Measurements from ENCODE around the gene INO80. TPM values are rescaled to one million over a fixed set of nuclear protein-coding genes. Genes with fewer than 3 reads are reported as not detected.
"Not testable (repeated sequence)": the region's sequence is repeated elsewhere in the genome, so short reads cannot be mapped to it uniquely, and the experiment has no call there.

The INO80 gene
- total RNA-seq, 6 experiments from 2014 or later = 18.3 to 23.6 (median 19.4) TPM

- DNase-seq = no peak
- TF ChIP-seq, protein P1, sequence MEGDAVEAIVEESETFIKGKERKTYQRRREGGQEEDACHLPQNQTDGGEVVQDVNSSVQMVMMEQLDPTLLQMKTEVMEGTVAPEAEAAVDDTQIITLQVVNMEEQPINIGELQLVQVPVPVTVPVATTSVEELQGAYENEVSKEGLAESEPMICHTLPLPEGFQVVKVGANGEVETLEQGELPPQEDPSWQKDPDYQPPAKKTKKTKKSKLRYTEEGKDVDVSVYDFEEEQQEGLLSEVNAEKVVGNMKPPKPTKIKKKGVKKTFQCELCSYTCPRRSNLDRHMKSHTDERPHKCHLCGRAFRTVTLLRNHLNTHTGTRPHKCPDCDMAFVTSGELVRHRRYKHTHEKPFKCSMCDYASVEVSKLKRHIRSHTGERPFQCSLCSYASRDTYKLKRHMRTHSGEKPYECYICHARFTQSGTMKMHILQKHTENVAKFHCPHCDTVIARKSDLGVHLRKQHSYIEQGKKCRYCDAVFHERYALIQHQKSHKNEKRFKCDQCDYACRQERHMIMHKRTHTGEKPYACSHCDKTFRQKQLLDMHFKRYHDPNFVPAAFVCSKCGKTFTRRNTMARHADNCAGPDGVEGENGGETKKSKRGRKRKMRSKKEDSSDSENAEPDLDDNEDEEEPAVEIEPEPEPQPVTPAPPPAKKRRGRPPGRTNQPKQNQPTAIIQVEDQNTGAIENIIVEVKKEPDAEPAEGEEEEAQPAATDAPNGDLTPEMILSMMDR (IDR thresholded peaks at IDR 0.05) = no peak
- peaks cover 45% of the 10 kb centered on the region for H3K4me1 Mint-ChIP-seq (ENCODE audit: low read depth)
- H3K4me3 Mint-ChIP-seq = peak overlapping the region; percentile 31; the same call in 1 of the 2 replicates
- H3K9me3 Mint-ChIP-seq = no peaks in the 10 kb centered on the region
- H3K36me3 Mint-ChIP-seq (ENCODE audit: low read depth) = peaks cover 5% of the 10 kb centered on the region; the same call in 1 of the 2 replicates
- H3K27me3 Mint-ChIP-seq (ENCODE audit: insufficient read depth) = peaks cover 4% of the 10 kb centered on the region
- peak overlapping the region; percentile 4; the same call in 1 of the 2 replicates for H3K27ac Mint-ChIP-seq
These were observed 159.5 kb downstream of the INO80 start for GRCh38 chr15:40956541-40956982.

- peak overlapping the region; percentile 4; the same call in 1 of the 2 replicates for H3K27ac Mint-ChIP-seq
- H3K27me3 Mint-ChIP-seq (ENCODE audit: insufficient read depth) = peaks cover 4% of the 10 kb centered on the region
- H3K9me3 Mint-ChIP-seq = no peaks in the 10 kb centered on the region
- peaks cover 5% of the 10 kb centered on the region; the same call in 1 of the 2 replicates for H3K36me3 Mint-ChIP-seq (ENCODE audit: low read depth)
- DNase-seq = peak; percentile 53
- peak overlapping the region; percentile 31; the same call in 1 of the 2 replicates for H3K4me3 Mint-ChIP-seq
- TF ChIP-seq, protein P1 (IDR thresholded peaks at IDR 0.05) = no peak
- H3K4me1 Mint-ChIP-seq (ENCODE audit: low read depth) = peaks cover 45% of the 10 kb centered on the region
These were observed 160.0 kb downstream of the INO80 start for GRCh38 chr15:40955930-40956540.

GRCh38 chr15:40955141-40955903 lies 160.8 kb downstream of the INO80 start:
- no peak for DNase-seq
- peaks cover 37% of the 10 kb centered on the region for H3K4me1 Mint-ChIP-seq (ENCODE audit: low read depth)
- peaks cover 4% of the 10 kb centered on the region for H3K27me3 Mint-ChIP-seq (ENCODE audit: insufficient read depth)
- peaks cover 5% of the 10 kb centered on the region; the same call in 1 of the 2 replicates for H3K36me3 Mint-ChIP-seq (ENCODE audit: low read depth)
- no peaks in the 10 kb centered on the region for H3K9me3 Mint-ChIP-seq
- peak overlapping the region; percentile 93 for H3K4me3 Mint-ChIP-seq
- TF ChIP-seq, protein P1 (IDR thresholded peaks at IDR 0.05) = no peak
- no peak overlapping the region for H3K27ac Mint-ChIP-seq

DNA sequence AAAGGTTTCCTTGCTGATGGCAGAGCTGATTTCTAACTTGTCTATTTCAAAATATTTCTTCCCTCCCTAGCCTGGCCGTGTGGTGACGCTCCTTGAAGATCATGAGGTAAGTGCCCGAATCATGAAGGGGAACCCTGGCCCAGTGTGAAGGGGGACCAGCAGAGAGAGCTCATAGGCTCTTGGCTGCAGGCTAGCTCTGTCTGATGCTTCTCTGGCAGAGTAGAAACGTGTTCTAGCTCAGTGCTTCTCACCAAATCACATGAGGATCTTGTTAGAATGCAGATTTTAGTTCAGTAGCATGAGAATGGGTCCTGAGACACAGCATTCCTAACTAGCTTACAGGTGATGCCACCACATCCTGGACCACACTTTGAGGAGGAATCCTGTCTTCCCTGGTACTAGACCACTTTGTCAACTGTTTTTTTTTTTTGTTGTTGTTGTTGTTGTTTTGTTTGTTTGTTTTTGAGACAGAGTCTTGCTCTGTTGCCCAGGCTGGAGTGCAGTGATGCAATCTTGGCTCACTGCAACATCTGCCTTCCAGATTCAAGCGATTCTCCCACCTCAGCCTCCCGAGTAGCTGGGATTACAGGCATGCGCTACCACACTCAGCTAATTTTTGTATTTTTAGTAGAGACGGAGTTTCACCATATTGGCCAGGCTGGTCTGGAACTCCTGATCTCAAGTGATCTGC lies 161.8 kb downstream of the INO80 start:
- not testable (repeated sequence) for H3K27me3 Mint-ChIP-seq (ENCODE audit: insufficient read depth); H3K36me3 Mint-ChIP-seq (ENCODE audit: low read depth); H3K9me3 Mint-ChIP-seq; DNase-seq
- Mint-ChIP-seq H3K27ac (peak overlapping the region; percentile 83), H3K4me3 (peak overlapping the region; percentile 93), H3K4me1 (ENCODE audit: low read depth) (peaks cover 36% of the 10 kb centered on the region)

DNA sequence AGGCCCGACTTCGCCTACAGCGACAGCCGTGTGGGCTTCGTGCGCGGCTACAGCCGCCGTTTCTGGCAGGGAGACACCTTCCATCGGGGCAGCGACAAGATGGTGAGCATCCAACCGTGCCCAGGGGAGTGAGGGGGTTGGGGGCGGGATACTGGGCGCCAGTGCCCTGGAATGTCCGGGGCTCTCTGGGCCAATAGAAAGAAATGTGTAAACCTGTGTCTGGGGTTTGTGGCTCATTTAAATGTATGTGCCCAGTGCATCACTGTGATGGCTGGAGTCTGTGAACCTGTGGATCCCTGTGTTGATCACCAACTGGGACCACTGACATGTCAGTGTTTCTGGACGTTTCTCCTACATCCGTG lies 162.4 kb downstream of the INO80 start:
- TF ChIP-seq, protein P1 (IDR thresholded peaks at IDR 0.05) = 0 out of 2 replicates have a peak, but pooled peaks have one; percentile 0
- H3K27me3 Mint-ChIP-seq (ENCODE audit: insufficient read depth) = peaks cover 4% of the 10 kb centered on the region
- peak overlapping the region; percentile 83 for H3K27ac Mint-ChIP-seq
- H3K4me3 Mint-ChIP-seq = peak overlapping the region; percentile 93
- peaks cover 36% of the 10 kb centered on the region for H3K4me1 Mint-ChIP-seq (ENCODE audit: low read depth)
- no peak for DNase-seq
- no peaks in the 10 kb centered on the region for H3K9me3 Mint-ChIP-seq
- H3K36me3 Mint-ChIP-seq (ENCODE audit: low read depth) = peaks cover 5% of the 10 kb centered on the region; the same call in 1 of the 2 replicates
